Common myeloid progenitor, CD34-positive (primary cell): Measurements from ENCODE around the gene IL1RN.

Source experiments
- CTCF ChIA-PET: fragments of 350-600 bp; sonication (Branson Sonifier 250); formaldehyde crosslinking; loops from one replicate; lab custom pipeline; 2021; ENCODE audit warnings: antibody characterized with exemption; lab: Charles Lee
- POLR2A ChIA-PET: fragments of 350-600 bp; sonication (Branson Sonifier 250); formaldehyde crosslinking; loops from one replicate; lab custom pipeline; 2021; ENCODE audit warnings: antibody characterized with exemption; lab: Charles Lee
- DNase-seq, 3 donors: peaks; one replicate each; pipeline versions ENCODE4 v3.0.0 to v3.0.0-alpha.2; 2013
- H3K27ac ChIP-seq, 2 experiments: 1 replicate in 1 of 2; 2 replicates in 1 of 2; pipeline ENCODE4 v1.7.0; 2013; ENCODE audit warnings: inconsistent platforms in 2 of 2, low read length in 2 of 2, mild to moderate bottlenecking in 2 of 2, low read depth in 1 of 2, moderate library complexity in 1 of 2; ENCODE audit not compliant: severe bottlenecking in 2 of 2, insufficient read depth in 1 of 2, poor library complexity in 1 of 2
- H3K27me3 ChIP-seq, 5 experiments: replicated peaks in 2 of 5; 1 replicate in 3 of 5; 2 replicates in 2 of 5; pipeline versions ENCODE4 v1.6.1 to v1.7.0; 2013; ENCODE audit warnings: low read length in 4 of 5, mild to moderate bottlenecking in 2 of 5, moderate library complexity in 2 of 5, inconsistent platforms in 1 of 5; ENCODE audit not compliant: insufficient read depth in 5 of 5, control insufficient read depth in 4 of 5
- H3K36me3 ChIP-seq, 4 experiments: 1 replicate in 2 of 4; 2 replicates in 2 of 4; pipeline versions ENCODE4 v1.6.1 to v1.7.0; 2013; ENCODE audit warnings: low read length in 3 of 4, control low read depth in 1 of 4, mild to moderate bottlenecking in 1 of 4; ENCODE audit not compliant: control insufficient read depth in 4 of 4, insufficient read depth in 4 of 4
- H3K4me1 ChIP-seq, 4 experiments: 1 replicate in 3 of 4; 2 replicates in 1 of 4; pipeline versions ENCODE4 v1.6.1 to v1.7.1; 2013; ENCODE audit warnings: low read length in 3 of 4, mild to moderate bottlenecking in 3 of 4, control low read depth in 1 of 4, inconsistent platforms in 1 of 4, moderate library complexity in 1 of 4; ENCODE audit not compliant: control insufficient read depth in 4 of 4, insufficient read depth in 4 of 4; ENCODE audit errors: control extremely low read depth in 1 of 4
- H3K4me3 ChIP-seq, 7 experiments: 1 replicate in 4 of 7; 2 replicates in 3 of 7; pipeline versions ENCODE4 v1.5.1 to v1.7.0; 2013; ENCODE audit warnings: mild to moderate bottlenecking in 7 of 7, low read length in 6 of 7, moderate library complexity in 6 of 7, inconsistent platforms in 2 of 7, low read depth in 2 of 7, control low read depth in 1 of 7; ENCODE audit not compliant: insufficient read depth in 4 of 7, control insufficient read depth in 1 of 7; ENCODE audit errors: extremely low read depth in 1 of 7
- H3K9me3 ChIP-seq, 5 experiments: 1 replicate in 4 of 5; 2 replicates in 1 of 5; pipeline versions ENCODE4 v1.6.1 to v1.7.1; 2013; ENCODE audit warnings: low read length in 4 of 5, mild to moderate bottlenecking in 2 of 5, inconsistent platforms in 1 of 5, low read depth in 1 of 5, moderate library complexity in 1 of 5; ENCODE audit not compliant: control insufficient read depth in 4 of 5, insufficient read depth in 2 of 5; ENCODE audit errors: control extremely low read depth in 1 of 5
- WGBS: methylation state at CpG from one replicate; pipeline ENCODE4 v1.1.5; 2013; ENCODE audit not compliant: insufficient coverage; 5-methylcytosine and 5-hydroxymethylcytosine counted together

IL1RN gene

GRCh38 chr2:113112871-113113270, 14.5 kb upstream of the IL1RN start:
- Histone ChIP-seq H3K4me1 (peaks cover 4 to 58% (median 24%) of the 10 kb centered on the region in 4 experiments), H3K27me3 (no peaks in the 10 kb centered on the region), H3K27ac (no peak overlapping the region), H3K4me3 (no peak overlapping the region), H3K9me3 (no peaks in the 10 kb centered on the region), H3K36me3 (no peaks in the 10 kb centered on the region)
- DNase-seq: no peak
- ChIA-PET CTCF (interaction anchor here (0.8 to 1.3 kb wide), 3 partner anchors 11 to 25 kb away, joined by 3 read pairs; no protein-coding TSS in a partner anchor), POLR2A (no interaction called here)
- WGBS: 100% methylated on average over 1 of the region's 6 CpGs

- no peak overlapping the region for H3K27ac ChIP-seq
- H3K4me1 ChIP-seq: peaks cover 4 to 63% (median 24%) of the 10 kb centered on the region in 4 experiments
- no peak overlapping the region for H3K4me3 ChIP-seq
- H3K9me3 ChIP-seq: no peaks in the 10 kb centered on the region
- H3K27me3 ChIP-seq: no peaks in the 10 kb centered on the region
- ChIA-PET CTCF (interaction anchor here (1.2 to 1.3 kb wide), 2 partner anchors 26 to 33 kb away, joined by 3 to 5 read pairs; no protein-coding TSS in a partner anchor), POLR2A (no interaction called here)
- DNase-seq: no peak
- H3K36me3 ChIP-seq: no peaks in the 10 kb centered on the region
- WGBS: 20% methylated on average over 1 of the region's 3 CpGs
Measured at GRCh38 chr2:113113807-113114206, 13.6 kb upstream of the IL1RN start.

GRCh38 chr2:113114224-113114945, 13.0 kb upstream of the IL1RN start:
- H3K27ac ChIP-seq: no peak overlapping the region

GRCh38 chr2:113114996-113115395, 12.4 kb upstream of the IL1RN start:
- no peaks in the 10 kb centered on the region for H3K36me3 ChIP-seq
- ChIA-PET CTCF (interaction anchor here (0.9 to 1.6 kb wide), 4 partner anchors 9 to 84 kb away, joined by 3 to 5 read pairs (median 4); no protein-coding TSS in a partner anchor), POLR2A (no interaction called here)
- WGBS: 95% methylated on average over 4 of the region's 4 CpGs
- DNase-seq: no peak
- no peaks in the 10 kb centered on the region for H3K27me3 ChIP-seq
- H3K4me1 ChIP-seq: peaks cover 4 to 73% (median 24%) of the 10 kb centered on the region in 4 experiments
- H3K9me3 ChIP-seq: no peaks in the 10 kb centered on the region
- H3K4me3 ChIP-seq: no peak overlapping the region
- H3K27ac ChIP-seq: no peak overlapping the region

More at GRCh38 chr2:113114224-113114945, 13.0 kb upstream of the IL1RN start:
- ChIA-PET CTCF (interaction anchor here (0.9 to 1.6 kb wide), 5 partner anchors 8 to 84 kb away, joined by 3 to 5 read pairs (median 3); no protein-coding TSS in a partner anchor), POLR2A (no interaction called here)
- 99% methylated on average over 6 of the region's 6 CpGs for WGBS
- no peak for DNase-seq
- no peaks in the 10 kb centered on the region for H3K27me3 ChIP-seq
- H3K4me3 ChIP-seq: no peak overlapping the region
- H3K9me3 ChIP-seq: no peaks in the 10 kb centered on the region
- peaks cover 4 to 68% (median 24%) of the 10 kb centered on the region in 4 experiments for H3K4me1 ChIP-seq
- H3K36me3 ChIP-seq: no peaks in the 10 kb centered on the region

GRCh38 chr2:113116100-113116958, 11.1 kb upstream of the IL1RN start:
- peak in 2 of 3 donors; percentile 51 to 54 for DNase-seq
- ChIA-PET CTCF (interaction anchor here (1.0 to 1.6 kb wide), 3 partner anchors 10 to 82 kb away, joined by 3 to 4 read pairs (median 3); no protein-coding TSS in a partner anchor), POLR2A (no interaction called here)
- H3K4me1 ChIP-seq: peaks cover 4 to 68% (median 24%) of the 10 kb centered on the region in 4 experiments
- peak overlapping the region in 1 of 7 experiments; percentile 16 for H3K4me3 ChIP-seq
- H3K27ac ChIP-seq: no peak overlapping the region
- H3K36me3 ChIP-seq: no peaks in the 10 kb centered on the region
- no peaks in the 10 kb centered on the region for H3K27me3 ChIP-seq
- 34% methylated on average over 5 of the region's 10 CpGs for WGBS
- no peaks in the 10 kb centered on the region for H3K9me3 ChIP-seq

- WGBS: 94% methylated on average over 8 of the region's 9 CpGs
- Histone ChIP-seq H3K27me3 (no peaks in the 10 kb centered on the region), H3K4me3 (no peak overlapping the region), H3K4me1 (peaks cover 4 to 54% (median 21%) of the 10 kb centered on the region in 4 experiments), H3K36me3 (no peaks in the 10 kb centered on the region), H3K27ac (no peak overlapping the region), H3K9me3 (no peaks in the 10 kb centered on the region)
- POLR2A ChIA-PET: no interaction called here
- peak in 2 of 3 donors; percentile 51 to 55 for DNase-seq
- CTCF ChIA-PET: interaction anchor here (0.6 to 3.2 kb wide), 3 partner anchors 11 to 20 kb away, joined by 3 to 19 read pairs (median 4); no protein-coding TSS in a partner anchor
Measured at GRCh38 chr2:113117541-113118262, 9.7 kb upstream of the IL1RN start.
